ENCODE results near the gene PCSK1.

DNA sequence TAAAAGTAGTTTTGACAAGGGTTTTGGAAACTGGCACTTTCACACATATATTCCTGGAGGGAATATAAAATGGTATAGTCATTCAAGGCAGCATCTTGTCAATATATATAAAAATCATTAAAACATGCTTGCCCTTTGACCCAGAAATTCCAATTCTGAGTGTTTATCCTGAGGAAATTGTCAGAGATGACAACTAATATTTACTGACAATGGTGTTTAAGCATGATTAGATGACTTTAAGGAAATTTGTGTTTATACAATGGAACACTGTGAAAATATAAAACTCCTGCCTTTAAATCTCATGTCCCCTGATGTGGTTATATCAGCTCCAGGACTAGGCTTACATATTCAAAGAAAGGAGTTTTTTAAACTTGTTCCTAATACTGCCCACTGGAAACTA lies 25.6 kb downstream of the PCSK1 start:
- TF ChIP-seq, protein P1, sequence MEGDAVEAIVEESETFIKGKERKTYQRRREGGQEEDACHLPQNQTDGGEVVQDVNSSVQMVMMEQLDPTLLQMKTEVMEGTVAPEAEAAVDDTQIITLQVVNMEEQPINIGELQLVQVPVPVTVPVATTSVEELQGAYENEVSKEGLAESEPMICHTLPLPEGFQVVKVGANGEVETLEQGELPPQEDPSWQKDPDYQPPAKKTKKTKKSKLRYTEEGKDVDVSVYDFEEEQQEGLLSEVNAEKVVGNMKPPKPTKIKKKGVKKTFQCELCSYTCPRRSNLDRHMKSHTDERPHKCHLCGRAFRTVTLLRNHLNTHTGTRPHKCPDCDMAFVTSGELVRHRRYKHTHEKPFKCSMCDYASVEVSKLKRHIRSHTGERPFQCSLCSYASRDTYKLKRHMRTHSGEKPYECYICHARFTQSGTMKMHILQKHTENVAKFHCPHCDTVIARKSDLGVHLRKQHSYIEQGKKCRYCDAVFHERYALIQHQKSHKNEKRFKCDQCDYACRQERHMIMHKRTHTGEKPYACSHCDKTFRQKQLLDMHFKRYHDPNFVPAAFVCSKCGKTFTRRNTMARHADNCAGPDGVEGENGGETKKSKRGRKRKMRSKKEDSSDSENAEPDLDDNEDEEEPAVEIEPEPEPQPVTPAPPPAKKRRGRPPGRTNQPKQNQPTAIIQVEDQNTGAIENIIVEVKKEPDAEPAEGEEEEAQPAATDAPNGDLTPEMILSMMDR (IDR thresholded peaks at IDR 0.05) = no peak
- TF ChIP-seq TCF7L2 (IDR thresholded peaks at IDR 0.05; ENCODE audit: low read depth, low read length) (no peak), POLR2AphosphoS5 (IDR thresholded peaks at IDR 0.05; ENCODE audit: low read depth, low read length) (no peak), SIN3A (IDR thresholded peaks at IDR 0.05; ENCODE audit: borderline replicate concordance, insufficient read depth, low read depth, low read length) (no peak)
- TF ChIP-seq, protein P2, sequence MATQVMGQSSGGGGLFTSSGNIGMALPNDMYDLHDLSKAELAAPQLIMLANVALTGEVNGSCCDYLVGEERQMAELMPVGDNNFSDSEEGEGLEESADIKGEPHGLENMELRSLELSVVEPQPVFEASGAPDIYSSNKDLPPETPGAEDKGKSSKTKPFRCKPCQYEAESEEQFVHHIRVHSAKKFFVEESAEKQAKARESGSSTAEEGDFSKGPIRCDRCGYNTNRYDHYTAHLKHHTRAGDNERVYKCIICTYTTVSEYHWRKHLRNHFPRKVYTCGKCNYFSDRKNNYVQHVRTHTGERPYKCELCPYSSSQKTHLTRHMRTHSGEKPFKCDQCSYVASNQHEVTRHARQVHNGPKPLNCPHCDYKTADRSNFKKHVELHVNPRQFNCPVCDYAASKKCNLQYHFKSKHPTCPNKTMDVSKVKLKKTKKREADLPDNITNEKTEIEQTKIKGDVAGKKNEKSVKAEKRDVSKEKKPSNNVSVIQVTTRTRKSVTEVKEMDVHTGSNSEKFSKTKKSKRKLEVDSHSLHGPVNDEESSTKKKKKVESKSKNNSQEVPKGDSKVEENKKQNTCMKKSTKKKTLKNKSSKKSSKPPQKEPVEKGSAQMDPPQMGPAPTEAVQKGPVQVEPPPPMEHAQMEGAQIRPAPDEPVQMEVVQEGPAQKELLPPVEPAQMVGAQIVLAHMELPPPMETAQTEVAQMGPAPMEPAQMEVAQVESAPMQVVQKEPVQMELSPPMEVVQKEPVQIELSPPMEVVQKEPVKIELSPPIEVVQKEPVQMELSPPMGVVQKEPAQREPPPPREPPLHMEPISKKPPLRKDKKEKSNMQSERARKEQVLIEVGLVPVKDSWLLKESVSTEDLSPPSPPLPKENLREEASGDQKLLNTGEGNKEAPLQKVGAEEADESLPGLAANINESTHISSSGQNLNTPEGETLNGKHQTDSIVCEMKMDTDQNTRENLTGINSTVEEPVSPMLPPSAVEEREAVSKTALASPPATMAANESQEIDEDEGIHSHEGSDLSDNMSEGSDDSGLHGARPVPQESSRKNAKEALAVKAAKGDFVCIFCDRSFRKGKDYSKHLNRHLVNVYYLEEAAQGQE (IDR thresholded peaks at IDR 0.05; ENCODE audit: insufficient read depth in 1 of 2, low read depth in 2 of 2, low read length in 1 of 2) = no peak

Data from Panc1 (cell line).